HCT116 (cell line): Measurements from ENCODE around the gene EIPR1. TPM values are rescaled to one million over a fixed set of nuclear protein-coding genes. Genes with fewer than 3 reads are reported as not detected.

ENCODE experiments used
- ATAC-seq: fragments of 200-7000 bp; cut with Tn5 transposase; 2 replicates; pipeline ENCODE4 v1.9.1; 2020; ENCODE audit warnings: mild to moderate bottlenecking, moderate library complexity
- BruUV-seq: library from RNA; stranded (reverse); fragments of 400-500 nt; replicated peaks from 2 replicates; lab custom pipeline; 2021; lab: Mats Ljungman, UMichigan
- CTCF ChIA-PET: fragments of 300-600 bp; sonication (Branson Sonifier 250); formaldehyde crosslinking; loops from one replicate; lab custom pipeline; 2021; ENCODE audit warnings: antibody characterized with exemption; lab: Charles Lee
- POLR2A ChIA-PET: fragments of 300-600, 350-600 bp; sonication (Branson Sonifier 250); formaldehyde crosslinking; loops from one replicate; lab custom pipeline; 2021; ENCODE audit warnings: antibody characterized with exemption; lab: Charles Lee
- RAD21 ChIA-PET, 2 experiments: fragments of 300-600 bp; sonication (Branson Sonifier 250); formaldehyde crosslinking; loops; one replicate each; lab custom pipeline; 2023; ENCODE audit warnings: low total read pairs in 2 of 2; ENCODE audit not compliant: uncharacterized antibody in 2 of 2, unreplicated experiment in 2 of 2, low non-redundant PET in 1 of 2; lab: Charles Lee
- DNase-seq: peaks from one replicate; pipeline ENCODE4 v3.0.0-alpha.2; 2010; ENCODE audit warnings: low read depth, low spot score
- H2AFZ ChIP-seq: fragments of 200-600 bp; shearing (Covaris generic), sonication (generic); 2 replicates; pipeline ENCODE4 v1.6.1; 2017; ENCODE audit warnings: low read depth, mixed run types, mixed read lengths, antibody characterized with exemption, low read length; ENCODE audit not compliant: poor library complexity, severe bottlenecking
- H3K27ac ChIP-seq: 2 replicates; pipeline ENCODE4 v1.5.1; 2012; ENCODE audit warnings: low read depth, low read length
- H3K27me3 ChIP-seq: fragments of 200-600 bp; sonication (generic); 2 replicates; pipeline ENCODE4 v1.6.1; 2016; ENCODE audit warnings: mixed run types, low read length, mixed read lengths; ENCODE audit not compliant: insufficient read depth
- H3K36me3 ChIP-seq, 2 experiments: fragments of 200-500 bp in 1 of 2; fragments of 200-600 bp in 1 of 2; sonication (Bioruptor generic) in 1 of 2; sonication (generic) in 1 of 2; 2 replicates each; pipeline versions ENCODE4 v1.5.1 to v1.6.1; 2014 to 2016; ENCODE audit warnings: low read length in 2 of 2, inconsistent platforms in 1 of 2, mixed read lengths in 1 of 2, mixed run types in 1 of 2; ENCODE audit not compliant: insufficient read depth in 2 of 2, control insufficient read depth in 1 of 2
- H3K4me1 ChIP-seq, 2 experiments: fragments of 200-600 bp in 1 of 2; sonication (generic) in 1 of 2; 2 replicates each; pipeline versions ENCODE4 v1.5.1 to v1.6.1; 2012 to 2017; ENCODE audit warnings: low read length in 2 of 2, inconsistent platforms in 1 of 2, mild to moderate bottlenecking in 1 of 2, mixed read lengths in 1 of 2, mixed run types in 1 of 2, moderate library complexity in 1 of 2; ENCODE audit not compliant: insufficient read depth in 2 of 2, control insufficient read depth in 1 of 2
- H3K4me2 ChIP-seq: fragments of 200-600 bp; sonication (generic); 2 replicates; pipeline ENCODE4 v1.6.1; 2017; ENCODE audit warnings: mixed run types, low read length, mixed read lengths
- H3K4me3 ChIP-seq, 2 experiments: fragments of 200-600 bp in 1 of 2; sonication (generic) in 1 of 2; replicated peaks in 1 of 2; 2 replicates each; pipeline ENCODE4 v1.5.1; 2011 to 2016; ENCODE audit warnings: low read length in 2 of 2, control low read depth in 1 of 2, low read depth in 1 of 2, mild to moderate bottlenecking in 1 of 2, mixed read lengths in 1 of 2, mixed run types in 1 of 2
- H3K79me2 ChIP-seq: fragments of 200-600 bp; sonication (generic); 2 replicates; pipeline ENCODE4 v1.6.1; 2017; ENCODE audit warnings: mild to moderate bottlenecking, mixed run types, low read length, moderate library complexity, mixed read lengths; ENCODE audit not compliant: insufficient read depth
- H3K9ac ChIP-seq: fragments of 200-600 bp; sonication (generic); 2 replicates; pipeline ENCODE4 v1.6.1; 2016; ENCODE audit warnings: low read length, mixed read lengths
- H3K9me2 ChIP-seq: fragments of 200-600 bp; sonication (generic), shearing (Covaris generic); 2 replicates; pipeline ENCODE4 v1.6.1; 2017; ENCODE audit warnings: mixed run types, mild to moderate bottlenecking, moderate library complexity; ENCODE audit not compliant: insufficient read depth
- H3K9me3 ChIP-seq, 2 experiments: fragments of 200-500 bp in 1 of 2; fragments of 200-600 bp in 1 of 2; sonication (Bioruptor generic) in 1 of 2; sonication (generic) in 1 of 2; 2 replicates each; pipeline ENCODE4 v1.6.1; 2014 to 2017; ENCODE audit warnings: low read length in 2 of 2, mixed read lengths in 2 of 2, inconsistent platforms in 1 of 2, low read depth in 1 of 2, mild to moderate bottlenecking in 1 of 2, mixed run types in 1 of 2, moderate library complexity in 1 of 2; ENCODE audit not compliant: control insufficient read depth in 1 of 2, insufficient read depth in 1 of 2
- H4K20me1 ChIP-seq: fragments of 200-600 bp; sonication (generic), shearing (Covaris generic); 2 replicates; pipeline ENCODE4 v1.6.1; 2017; ENCODE audit warnings: mixed run types, mild to moderate bottlenecking, moderate library complexity; ENCODE audit not compliant: insufficient read depth
- CBX3 ChIP-seq: IDR thresholded peaks from 2 replicates; pipeline ENCODE4 v1.6.1; 2012; ENCODE audit warnings: low read depth
- CEBPB ChIP-seq: IDR thresholded peaks from 2 replicates; pipeline ENCODE4 v1.6.1; 2012; ENCODE audit warnings: low read depth
- ELF1 ChIP-seq: IDR thresholded peaks from 2 replicates; pipeline ENCODE4 v1.6.1; 2012; ENCODE audit warnings: low read depth, borderline replicate concordance
- EZH2 ChIP-seq: fragments of 200-600 bp; sonication (generic); IDR thresholded peaks from 2 replicates; pipeline ENCODE4 v1.6.1; 2017; ENCODE audit warnings: antibody characterized with exemption, mixed run types
- EZH2phosphoT487 ChIP-seq: fragments of 200-600 bp; IDR thresholded peaks from 2 replicates; pipeline ENCODE4 v1.6.1; 2018; ENCODE audit warnings: antibody characterized with exemption, borderline replicate concordance
- FOSL1 ChIP-seq: IDR thresholded peaks from 2 replicates; pipeline ENCODE4 v1.6.1; 2012; ENCODE audit warnings: low read depth
- POLR2A ChIP-seq: IDR thresholded peaks from 2 replicates; pipeline ENCODE4 v1.7.0; 2011; ENCODE audit warnings: borderline replicate concordance; ENCODE audit not compliant: insufficient read depth, insufficient read length; ENCODE audit errors: extremely low read depth
- POLR2AphosphoS5 ChIP-seq: IDR thresholded peaks from 2 replicates; pipeline ENCODE4 v1.6.1; 2011; ENCODE audit warnings: mild to moderate bottlenecking, low read depth, low read length, moderate library complexity
- SIN3A ChIP-seq: IDR thresholded peaks from 2 replicates; pipeline ENCODE4 v1.6.1; 2012; ENCODE audit warnings: low read depth
- SP1 ChIP-seq: IDR thresholded peaks from 2 replicates; pipeline ENCODE4 v1.6.1; 2012; ENCODE audit warnings: low read depth
- SRF ChIP-seq: IDR thresholded peaks from 2 replicates; pipeline ENCODE4 v1.6.1; 2012; ENCODE audit warnings: low read depth
- TCF7L2 ChIP-seq: IDR thresholded peaks from 2 replicates; pipeline ENCODE4 v1.7.0; 2011; ENCODE audit warnings: borderline replicate concordance, inconsistent platforms; ENCODE audit not compliant: insufficient read depth, insufficient read length; ENCODE audit errors: extremely low read depth
- YY1 ChIP-seq: IDR thresholded peaks from 2 replicates; pipeline ENCODE4 v1.6.1; 2011; ENCODE audit warnings: low read length, low read depth, moderate library complexity, mild to moderate bottlenecking; ENCODE audit not compliant: insufficient replicate concordance; ENCODE audit errors: extremely low read depth
- ZFX ChIP-seq: fragments of 450-650 bp; IDR thresholded peaks from 2 replicates; pipeline ENCODE4 v1.6.1; 2017
- ZNF274 ChIP-seq: fragments of 200-500 bp; sonication (Bioruptor generic); IDR thresholded peaks from 2 replicates; pipeline ENCODE4 v1.6.1; 2014; ENCODE audit warnings: mild to moderate bottlenecking, low read depth, low read length, inconsistent platforms
- intact Hi-C: fragments of 100-400 bp; cut with micrococcal nuclease; formaldehyde crosslinking; loops from 2 replicates; pipeline ENCODE4 v1.10.0; 2022
- total RNA-seq: library from RNA; stranded (reverse); gene quantifications from one replicate; pipeline ENCODE4 v1.2.1, GENCODE V29; 2021; ENCODE audit not compliant: unreplicated experiment
- TF ChIP-seq, protein P1 (sequence below): IDR thresholded peaks from 2 replicates; pipeline ENCODE4 v1.6.1; 2011; ENCODE audit warnings: mild to moderate bottlenecking, low read length, moderate library complexity; ENCODE audit not compliant: insufficient replicate concordance; ENCODE audit errors: extremely low read depth
- TF ChIP-seq, protein P2 (sequence below): IDR thresholded peaks from 2 replicates; pipeline ENCODE4 v1.6.1; 2012
- TF ChIP-seq, protein P3 (sequence below): IDR thresholded peaks from 2 replicates; pipeline ENCODE4 v1.6.1; 2012
- TF ChIP-seq, protein P4 (sequence below): IDR thresholded peaks from 2 replicates; pipeline ENCODE4 v1.6.1; 2012; ENCODE audit warnings: low read depth
- TF ChIP-seq, protein P5 (sequence below), 3 experiments: fragments of 200-600 bp in 1 of 3; sonication (generic) in 1 of 3; IDR thresholded peaks in 2 of 3; conservative IDR thresholded peaks in 1 of 3; 2 replicates each; pipeline ENCODE4 v1.5.1; 2012 to 2017; ENCODE audit warnings: low read depth in 2 of 3, low read length in 2 of 3, antibody characterized with exemption in 1 of 3, borderline replicate concordance in 1 of 3, control low read depth in 1 of 3, mild to moderate bottlenecking in 1 of 3, mixed read lengths in 1 of 3, mixed run types in 1 of 3, moderate library complexity in 1 of 3; ENCODE audit not compliant: insufficient read depth in 1 of 3

EIPR1 gene
- total RNA-seq, 1 experiment from 2014 or later = 36.9 TPM

DNA sequence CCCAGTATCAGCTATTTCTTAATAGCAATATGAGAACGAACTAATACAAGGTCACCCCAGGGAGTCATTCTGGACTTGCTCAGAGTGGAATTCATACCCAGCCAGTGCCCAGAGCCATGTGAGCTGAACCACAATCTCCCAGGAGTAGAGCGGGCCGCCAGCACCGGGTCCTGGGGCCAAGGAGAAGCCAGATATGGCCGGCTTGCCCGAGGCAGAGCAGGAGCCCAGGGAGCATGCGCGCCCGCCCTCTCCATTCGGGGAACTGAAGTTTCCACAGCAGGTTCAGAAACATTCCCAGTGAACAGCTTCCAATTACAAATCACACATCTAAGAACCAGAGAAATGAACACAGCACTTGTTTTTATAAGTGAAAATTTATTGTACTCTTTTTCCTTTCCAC is 37.5 kb downstream of the EIPR1 start:
- Histone ChIP-seq H3K79me2 (no peaks in the 10 kb centered on the region), H3K36me3 (peaks cover 0 to 2% of the 10 kb centered on the region in 2 experiments; a peak in 2 of 4 replicates), H4K20me1 (no peaks in the 10 kb centered on the region), H3K4me1 (no peaks in the 10 kb centered on the region), H3K9ac (no peak overlapping the region), H3K9me3 (no peaks in the 10 kb centered on the region), H3K4me3 (no peak overlapping the region), H2AFZ (no peak overlapping the region), H3K9me2 (no peaks in the 10 kb centered on the region), H3K4me2 (no peak overlapping the region), H3K27ac (no peak overlapping the region), H3K27me3 (no peaks in the 10 kb centered on the region)
- intact Hi-C loops = no loop called here
- no TSS peak for BruUV-seq
- DNase-seq (no peak), ATAC-seq (no peak)
- POLR2A ChIA-PET = no interaction called here
- RAD21 ChIA-PET = no interaction called here
- no peak for TF ChIP-seq SP1
- TF ChIP-seq, protein P1, sequence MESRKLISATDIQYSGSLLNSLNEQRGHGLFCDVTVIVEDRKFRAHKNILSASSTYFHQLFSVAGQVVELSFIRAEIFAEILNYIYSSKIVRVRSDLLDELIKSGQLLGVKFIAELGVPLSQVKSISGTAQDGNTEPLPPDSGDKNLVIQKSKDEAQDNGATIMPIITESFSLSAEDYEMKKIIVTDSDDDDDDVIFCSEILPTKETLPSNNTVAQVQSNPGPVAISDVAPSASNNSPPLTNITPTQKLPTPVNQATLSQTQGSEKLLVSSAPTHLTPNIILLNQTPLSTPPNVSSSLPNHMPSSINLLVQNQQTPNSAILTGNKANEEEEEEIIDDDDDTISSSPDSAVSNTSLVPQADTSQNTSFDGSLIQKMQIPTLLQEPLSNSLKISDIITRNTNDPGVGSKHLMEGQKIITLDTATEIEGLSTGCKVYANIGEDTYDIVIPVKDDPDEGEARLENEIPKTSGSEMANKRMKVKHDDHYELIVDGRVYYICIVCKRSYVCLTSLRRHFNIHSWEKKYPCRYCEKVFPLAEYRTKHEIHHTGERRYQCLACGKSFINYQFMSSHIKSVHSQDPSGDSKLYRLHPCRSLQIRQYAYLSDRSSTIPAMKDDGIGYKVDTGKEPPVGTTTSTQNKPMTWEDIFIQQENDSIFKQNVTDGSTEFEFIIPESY = no peak
- TF ChIP-seq ZNF274 = no peak
- TF ChIP-seq, protein P2, sequence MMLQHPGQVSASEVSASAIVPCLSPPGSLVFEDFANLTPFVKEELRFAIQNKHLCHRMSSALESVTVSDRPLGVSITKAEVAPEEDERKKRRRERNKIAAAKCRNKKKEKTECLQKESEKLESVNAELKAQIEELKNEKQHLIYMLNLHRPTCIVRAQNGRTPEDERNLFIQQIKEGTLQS = no peak
- TF ChIP-seq, protein P3, sequence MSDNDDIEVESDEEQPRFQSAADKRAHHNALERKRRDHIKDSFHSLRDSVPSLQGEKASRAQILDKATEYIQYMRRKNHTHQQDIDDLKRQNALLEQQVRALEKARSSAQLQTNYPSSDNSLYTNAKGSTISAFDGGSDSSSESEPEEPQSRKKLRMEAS = no peak
- TF ChIP-seq ELF1 = no peak
- TF ChIP-seq, protein P4, sequence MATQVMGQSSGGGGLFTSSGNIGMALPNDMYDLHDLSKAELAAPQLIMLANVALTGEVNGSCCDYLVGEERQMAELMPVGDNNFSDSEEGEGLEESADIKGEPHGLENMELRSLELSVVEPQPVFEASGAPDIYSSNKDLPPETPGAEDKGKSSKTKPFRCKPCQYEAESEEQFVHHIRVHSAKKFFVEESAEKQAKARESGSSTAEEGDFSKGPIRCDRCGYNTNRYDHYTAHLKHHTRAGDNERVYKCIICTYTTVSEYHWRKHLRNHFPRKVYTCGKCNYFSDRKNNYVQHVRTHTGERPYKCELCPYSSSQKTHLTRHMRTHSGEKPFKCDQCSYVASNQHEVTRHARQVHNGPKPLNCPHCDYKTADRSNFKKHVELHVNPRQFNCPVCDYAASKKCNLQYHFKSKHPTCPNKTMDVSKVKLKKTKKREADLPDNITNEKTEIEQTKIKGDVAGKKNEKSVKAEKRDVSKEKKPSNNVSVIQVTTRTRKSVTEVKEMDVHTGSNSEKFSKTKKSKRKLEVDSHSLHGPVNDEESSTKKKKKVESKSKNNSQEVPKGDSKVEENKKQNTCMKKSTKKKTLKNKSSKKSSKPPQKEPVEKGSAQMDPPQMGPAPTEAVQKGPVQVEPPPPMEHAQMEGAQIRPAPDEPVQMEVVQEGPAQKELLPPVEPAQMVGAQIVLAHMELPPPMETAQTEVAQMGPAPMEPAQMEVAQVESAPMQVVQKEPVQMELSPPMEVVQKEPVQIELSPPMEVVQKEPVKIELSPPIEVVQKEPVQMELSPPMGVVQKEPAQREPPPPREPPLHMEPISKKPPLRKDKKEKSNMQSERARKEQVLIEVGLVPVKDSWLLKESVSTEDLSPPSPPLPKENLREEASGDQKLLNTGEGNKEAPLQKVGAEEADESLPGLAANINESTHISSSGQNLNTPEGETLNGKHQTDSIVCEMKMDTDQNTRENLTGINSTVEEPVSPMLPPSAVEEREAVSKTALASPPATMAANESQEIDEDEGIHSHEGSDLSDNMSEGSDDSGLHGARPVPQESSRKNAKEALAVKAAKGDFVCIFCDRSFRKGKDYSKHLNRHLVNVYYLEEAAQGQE = no peak
- TF ChIP-seq FOSL1 = no peak
- TF ChIP-seq EZH2phosphoT487 = no peak
- TF ChIP-seq CBX3 = no peak
- TF ChIP-seq TCF7L2 = no peak
- TF ChIP-seq SRF = no peak
- no peak for TF ChIP-seq ZFX
- no peak for TF ChIP-seq POLR2AphosphoS5
- no peak for TF ChIP-seq YY1
- TF ChIP-seq EZH2 = no peak
- TF ChIP-seq CEBPB = no peak
- TF ChIP-seq POLR2A = no peak
- TF ChIP-seq, protein P5, sequence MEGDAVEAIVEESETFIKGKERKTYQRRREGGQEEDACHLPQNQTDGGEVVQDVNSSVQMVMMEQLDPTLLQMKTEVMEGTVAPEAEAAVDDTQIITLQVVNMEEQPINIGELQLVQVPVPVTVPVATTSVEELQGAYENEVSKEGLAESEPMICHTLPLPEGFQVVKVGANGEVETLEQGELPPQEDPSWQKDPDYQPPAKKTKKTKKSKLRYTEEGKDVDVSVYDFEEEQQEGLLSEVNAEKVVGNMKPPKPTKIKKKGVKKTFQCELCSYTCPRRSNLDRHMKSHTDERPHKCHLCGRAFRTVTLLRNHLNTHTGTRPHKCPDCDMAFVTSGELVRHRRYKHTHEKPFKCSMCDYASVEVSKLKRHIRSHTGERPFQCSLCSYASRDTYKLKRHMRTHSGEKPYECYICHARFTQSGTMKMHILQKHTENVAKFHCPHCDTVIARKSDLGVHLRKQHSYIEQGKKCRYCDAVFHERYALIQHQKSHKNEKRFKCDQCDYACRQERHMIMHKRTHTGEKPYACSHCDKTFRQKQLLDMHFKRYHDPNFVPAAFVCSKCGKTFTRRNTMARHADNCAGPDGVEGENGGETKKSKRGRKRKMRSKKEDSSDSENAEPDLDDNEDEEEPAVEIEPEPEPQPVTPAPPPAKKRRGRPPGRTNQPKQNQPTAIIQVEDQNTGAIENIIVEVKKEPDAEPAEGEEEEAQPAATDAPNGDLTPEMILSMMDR (IDR thresholded peaks at IDR 0.05 in 2 of 3, conservative IDR thresholded peaks at IDR 0.05 in 1 of 3; ENCODE audit: borderline replicate concordance in 1 of 3, insufficient read depth in 1 of 3, low read depth in 2 of 3, low read length in 2 of 3) = no peak
- TF ChIP-seq SIN3A = no peak
- CTCF ChIA-PET = no interaction called here
